Upper lobe of right lung (tissue), 1 donor: ENCODE results near the gene XRCC1. TPM values are rescaled to one million over a fixed set of nuclear protein-coding genes. Genes with fewer than 3 reads are reported as not detected.

Experiments
- ATAC-seq: fragments of 200-7000 bp; cut with Tn5 transposase; one replicate; pipeline ENCODE4 v1.9.1; 2020; ENCODE audit warnings: mild to moderate bottlenecking, moderate library complexity
- DNase-seq: peaks from one replicate; pipeline ENCODE4 v3.0.0-alpha.2; 2020
- H3K27ac ChIP-seq: fragments of 200-600 bp; one replicate; pipeline ENCODE4 v1.8.0; 2022
- H3K27me3 ChIP-seq: fragments of 200-600 bp; one replicate; pipeline ENCODE4 v1.8.0; 2022; ENCODE audit warnings: mild to moderate bottlenecking
- H3K36me3 ChIP-seq: fragments of 200-600 bp; one replicate; pipeline ENCODE4 v1.8.0; 2022
- H3K4me1 ChIP-seq: fragments of 200-600 bp; one replicate; pipeline ENCODE4 v1.8.0; 2022
- H3K4me3 ChIP-seq: fragments of 200-600 bp; one replicate; pipeline ENCODE4 v1.8.0; 2022; ENCODE audit warnings: mild to moderate bottlenecking
- H3K9me3 ChIP-seq: fragments of 200-600 bp; one replicate; pipeline ENCODE4 v1.8.0; 2022
- intact Hi-C: fragments of 100-400 bp; cut with DNase I; formaldehyde crosslinking; loops from one replicate; pipeline ENCODE4 v1.11.0; 2022
- total RNA-seq: library from RNA; stranded (reverse); fragmentation: NEBNext Ultra II Directional; extraction: Animal tissue kit (Norgen Biotek cat#: 25700); gene quantifications from one replicate; pipeline ENCODE4 v1.2.1, GENCODE V29; 2021
- TF ChIP-seq, protein P1 (sequence below): fragments of 200-600 bp; IDR thresholded peaks from one replicate; pipeline ENCODE4 v1.8.0; 2022; ENCODE audit warnings: antibody characterized with exemption
- donor health status: DM: no; HTN: yes; CAD: no; lungs with severe emphysema.

Gene XRCC1
- total RNA-seq, 1 donor from 2014 or later = 23.8 TPM

DNA sequence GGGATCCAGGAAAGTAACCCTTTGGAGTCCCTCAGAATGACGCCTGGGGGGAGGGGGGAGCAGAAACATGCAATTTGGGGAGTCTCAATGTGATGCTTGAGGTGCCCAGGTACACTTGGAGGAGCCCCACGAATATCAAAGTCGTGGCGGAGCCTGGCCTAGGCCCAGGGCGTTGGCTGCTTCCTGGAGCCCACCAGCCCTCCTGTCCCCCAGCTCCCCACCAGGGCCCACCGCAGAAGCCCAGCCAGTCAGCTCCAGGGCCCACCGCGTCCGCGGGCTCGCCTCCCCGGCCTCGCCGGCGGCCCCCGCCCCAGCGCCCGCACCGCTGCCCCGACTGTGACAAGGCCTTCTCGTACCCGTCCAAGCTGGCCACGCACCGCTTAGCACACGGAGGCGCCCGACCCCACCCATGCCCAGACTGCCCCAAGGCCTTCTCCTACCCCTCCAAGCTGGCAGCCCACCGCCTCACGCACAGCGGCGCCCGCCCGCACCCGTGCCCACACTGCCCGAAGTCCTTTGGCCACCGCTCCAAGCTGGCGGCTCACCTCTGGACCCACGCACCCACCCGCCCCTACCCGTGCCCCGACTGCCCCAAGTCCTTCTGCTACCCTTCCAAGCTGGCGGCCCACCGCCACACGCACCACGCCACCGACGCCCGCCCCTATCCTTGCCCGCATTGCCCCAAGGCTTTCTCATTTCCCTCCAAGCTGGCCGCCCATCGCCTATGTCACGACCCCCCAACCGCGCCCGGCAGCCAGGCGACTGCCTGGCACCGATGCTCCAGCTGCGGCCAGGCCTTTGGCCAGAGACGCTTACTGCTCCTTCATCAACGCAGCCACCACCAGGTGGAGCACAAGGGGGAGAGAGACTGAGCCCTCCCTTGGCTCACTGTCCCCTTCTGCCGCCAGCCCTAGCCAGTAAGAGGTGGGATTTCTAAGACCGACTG is 40.2 kb downstream of the XRCC1 start:
- H3K4me1 ChIP-seq = peaks cover 10% of the 10 kb centered on the region
- intact Hi-C loops = no loop called here
- no peak overlapping the region for H3K27ac ChIP-seq
- H3K9me3 ChIP-seq = no peaks in the 10 kb centered on the region
- H3K36me3 ChIP-seq = peaks cover 20% of the 10 kb centered on the region
- TF ChIP-seq, protein P1, sequence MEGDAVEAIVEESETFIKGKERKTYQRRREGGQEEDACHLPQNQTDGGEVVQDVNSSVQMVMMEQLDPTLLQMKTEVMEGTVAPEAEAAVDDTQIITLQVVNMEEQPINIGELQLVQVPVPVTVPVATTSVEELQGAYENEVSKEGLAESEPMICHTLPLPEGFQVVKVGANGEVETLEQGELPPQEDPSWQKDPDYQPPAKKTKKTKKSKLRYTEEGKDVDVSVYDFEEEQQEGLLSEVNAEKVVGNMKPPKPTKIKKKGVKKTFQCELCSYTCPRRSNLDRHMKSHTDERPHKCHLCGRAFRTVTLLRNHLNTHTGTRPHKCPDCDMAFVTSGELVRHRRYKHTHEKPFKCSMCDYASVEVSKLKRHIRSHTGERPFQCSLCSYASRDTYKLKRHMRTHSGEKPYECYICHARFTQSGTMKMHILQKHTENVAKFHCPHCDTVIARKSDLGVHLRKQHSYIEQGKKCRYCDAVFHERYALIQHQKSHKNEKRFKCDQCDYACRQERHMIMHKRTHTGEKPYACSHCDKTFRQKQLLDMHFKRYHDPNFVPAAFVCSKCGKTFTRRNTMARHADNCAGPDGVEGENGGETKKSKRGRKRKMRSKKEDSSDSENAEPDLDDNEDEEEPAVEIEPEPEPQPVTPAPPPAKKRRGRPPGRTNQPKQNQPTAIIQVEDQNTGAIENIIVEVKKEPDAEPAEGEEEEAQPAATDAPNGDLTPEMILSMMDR = peak; percentile 52
- H3K27me3 ChIP-seq = no peaks in the 10 kb centered on the region
- DNase-seq (peak; percentile 76), ATAC-seq (no peak)
- H3K4me3 ChIP-seq = no peak overlapping the region

GRCh38 chr19:43534305-43534815 is 41.0 kb downstream of the XRCC1 start:
- Histone ChIP-seq H3K4me3 (peak overlapping the region; percentile 68), H3K36me3 (peaks cover 17% of the 10 kb centered on the region), H3K27ac (peak overlapping the region; percentile 1), H3K4me1 (peaks cover 10% of the 10 kb centered on the region), H3K27me3 (no peaks in the 10 kb centered on the region), H3K9me3 (no peaks in the 10 kb centered on the region)
- DNase-seq = no peak
- no peak for ATAC-seq
- TF ChIP-seq, protein P1 = no peak
- intact Hi-C loops = no loop called here

- Histone ChIP-seq H3K9me3 (no peaks in the 10 kb centered on the region), H3K4me1 (peaks cover 10% of the 10 kb centered on the region), H3K36me3 (peaks cover 10% of the 10 kb centered on the region), H3K27ac (peak overlapping the region; percentile 80), H3K27me3 (no peaks in the 10 kb centered on the region), H3K4me3 (peak overlapping the region; percentile 68)
- intact Hi-C loops = no loop called here
- TF ChIP-seq, protein P1 = no peak
- DNase-seq (peak; percentile 98), ATAC-seq (peak; percentile 90)
These were observed 41.6 kb downstream of the XRCC1 start for GRCh38 chr19:43533546-43534304.

DNA sequence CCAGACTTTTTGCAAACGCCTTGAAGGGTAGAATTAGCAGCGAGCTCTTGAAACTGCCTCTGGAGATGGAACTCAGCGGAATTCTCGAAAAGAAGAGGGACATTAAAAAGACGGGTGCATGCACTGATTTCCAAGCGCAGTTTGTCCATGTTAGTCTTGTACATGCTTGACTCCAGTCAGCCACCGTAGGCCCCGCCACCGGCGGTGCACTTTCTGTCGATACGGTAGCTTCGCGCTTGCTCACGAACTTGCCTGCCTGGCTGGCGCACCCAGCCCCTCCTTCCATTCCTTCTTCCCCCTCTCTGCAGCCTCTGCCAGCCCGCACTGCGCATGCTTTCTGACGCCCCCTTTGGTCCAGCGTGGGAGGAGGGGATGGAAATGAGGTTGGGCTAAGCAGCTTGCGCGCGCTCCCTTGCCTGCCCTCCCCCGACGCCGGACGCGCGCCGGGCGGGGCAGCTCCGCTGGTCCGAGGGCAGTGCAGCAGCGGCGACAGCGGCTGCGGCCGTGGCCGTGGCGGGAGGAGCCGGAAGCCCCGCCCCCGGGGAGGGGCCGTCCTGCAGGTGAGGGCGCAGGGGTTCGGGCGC is 42.3 kb downstream of the XRCC1 start, which contains the start of gene ZNF575:
Gene ZNF575 (plus strand): TSS at position 227 of the 584 bp plus-strand sequence. CDS start 1,235 bp downstream, outside the sequence.
- H3K36me3 ChIP-seq = peaks cover 6% of the 10 kb centered on the region
- TF ChIP-seq, protein P1 = peak; percentile 11
- peak within 1 kb of the TSS; percentile 80 for H3K27ac ChIP-seq
- H3K4me1 ChIP-seq = peaks cover 12% of the 10 kb centered on the region
- DNase-seq = peak; percentile 94
- no peaks in the 10 kb centered on the region for H3K9me3 ChIP-seq
- peak within 1 kb of the TSS; percentile 68 for H3K4me3 ChIP-seq
- H3K27me3 ChIP-seq = no peaks in the 10 kb centered on the region
- peak; percentile 81 for ATAC-seq
- intact Hi-C loops = no loop called here

DNA sequence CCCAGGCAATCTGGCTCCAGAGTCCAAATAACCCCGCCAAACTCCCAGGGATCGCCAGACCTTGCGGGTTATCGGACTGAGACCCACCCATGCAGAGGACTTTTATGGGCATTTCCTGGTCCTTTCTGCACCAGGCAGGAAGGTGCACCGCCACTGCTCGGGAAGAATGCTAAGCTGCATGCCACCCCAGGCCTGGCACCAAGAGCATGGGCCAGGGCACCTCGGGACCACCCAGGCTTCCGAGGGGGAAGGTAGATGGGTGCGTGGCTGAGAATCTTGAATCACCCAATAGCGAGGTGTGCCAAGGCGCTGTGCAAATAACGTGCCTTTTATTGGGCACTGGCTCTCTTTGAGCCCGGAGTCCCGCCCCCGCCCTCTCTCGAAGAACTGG is 42.8 kb downstream of the XRCC1 start:
- Histone ChIP-seq H3K27ac (peak overlapping the region; percentile 80), H3K9me3 (no peaks in the 10 kb centered on the region), H3K36me3 (peaks cover under 1% of the 10 kb centered on the region), H3K27me3 (no peaks in the 10 kb centered on the region), H3K4me3 (peak overlapping the region; percentile 68), H3K4me1 (peaks cover 17% of the 10 kb centered on the region)
- TF ChIP-seq, protein P1 = no peak
- intact Hi-C loops = no loop called here
- ATAC-seq = peak; percentile 5
- peak; percentile 83 for DNase-seq
